ENCODE results near the gene MAPK4.
"Not testable (repeated sequence)": the region's sequence is repeated elsewhere in the genome, so short reads cannot be mapped to it uniquely, and the experiment has no call there.

MAPK4 gene

GRCh38 chr18:50545936-50546335 is 14.0 kb upstream of the MAPK4 start:
- no peak for TF ChIP-seq CTCF (IDR thresholded peaks at IDR 0.05; ENCODE audit: borderline replicate concordance, insufficient read depth, low read depth, low read length)
- no peak overlapping the region for H3K4me3 ChIP-seq (ENCODE audit: low read depth, low read length)

- no peak overlapping the region for H3K4me3 ChIP-seq (ENCODE audit: low read depth, low read length)
- no peak for TF ChIP-seq CTCF (IDR thresholded peaks at IDR 0.05; ENCODE audit: borderline replicate concordance, insufficient read depth, low read depth, low read length)
Observed at GRCh38 chr18:50548160-50548559, 11.7 kb upstream of the MAPK4 start.

- H3K4me3 ChIP-seq (ENCODE audit: low read depth, low read length), result not testable (repeated sequence)
Observed at GRCh38 chr18:50551651-50552050, 8.2 kb upstream of the MAPK4 start.

GRCh38 chr18:50558157-50558556 is 1.7 kb upstream of the MAPK4 start:
- no peak overlapping the region for H3K4me3 ChIP-seq (ENCODE audit: low read depth, low read length)
- no peak for TF ChIP-seq CTCF (IDR thresholded peaks at IDR 0.05; ENCODE audit: borderline replicate concordance, insufficient read depth, low read depth, low read length)

GRCh38 chr18:50558948-50559751 is 737 bp upstream of the MAPK4 start:
- no peak overlapping the region for H3K4me3 ChIP-seq (ENCODE audit: low read depth, low read length)
- no peak for TF ChIP-seq CTCF (IDR thresholded peaks at IDR 0.05; ENCODE audit: borderline replicate concordance, insufficient read depth, low read depth, low read length)

- no peak overlapping the region for H3K4me3 ChIP-seq (ENCODE audit: low read depth, low read length)
Observed at GRCh38 chr18:50560681-50561629, 1.1 kb downstream of the MAPK4 start.

GRCh38 chr18:50562258-50562657 is 2.4 kb downstream of the MAPK4 start:
- H3K4me3 ChIP-seq (ENCODE audit: low read depth, low read length), result not testable (repeated sequence)

More at GRCh38 chr18:50560681-50561629, 1.1 kb downstream of the MAPK4 start:
- no peak for TF ChIP-seq CTCF (IDR thresholded peaks at IDR 0.05; ENCODE audit: borderline replicate concordance, insufficient read depth, low read depth, low read length)

- no peak for TF ChIP-seq CTCF (IDR thresholded peaks at IDR 0.05; ENCODE audit: borderline replicate concordance, insufficient read depth, low read depth, low read length)
- no peak overlapping the region for H3K4me3 ChIP-seq (ENCODE audit: low read depth, low read length)
Observed at GRCh38 chr18:50562686-50563085, 2.8 kb downstream of the MAPK4 start.
